ENCODE results near the gene SEMG2.

SEMG2 gene

GRCh38 chr20:45221076-45221475 lies at the start of gene SEMG2:
Gene SEMG2 (plus strand): TSS chr20:45221373. CDS start chr20:45221390, 17 bp downstream.
- no peak for DNase-seq (ENCODE audit: low read depth)

GRCh38 chr20:45173522-45173921 lies 47.7 kb upstream of the SEMG2 start:
- DNase-seq (ENCODE audit: low read depth), result no peak

- no peak for DNase-seq (ENCODE audit: low read depth)
These were observed 46.5 kb upstream of the SEMG2 start, which contains the start of gene PI3 for GRCh38 chr20:45174434-45175364. Gene PI3 (plus strand): TSS chr20:45174902. CDS start chr20:45174923, 21 bp downstream.

GRCh38 chr20:45176526-45177267 lies 44.5 kb upstream of the SEMG2 start:
- DNase-seq (ENCODE audit: low read depth), result no peak

GRCh38 chr20:45179166-45179565 lies 42.0 kb upstream of the SEMG2 start:
- DNase-seq (ENCODE audit: low read depth), result no peak

- no peak for DNase-seq (ENCODE audit: low read depth)
These were observed 39.5 kb upstream of the SEMG2 start for GRCh38 chr20:45181639-45182038.

- DNase-seq (ENCODE audit: low read depth), result no peak
These were observed 38.1 kb upstream of the SEMG2 start for GRCh38 chr20:45183084-45183483.

- no peak for DNase-seq (ENCODE audit: low read depth)
These were observed 33.5 kb upstream of the SEMG2 start for GRCh38 chr20:45187693-45188092.

GRCh38 chr20:45189067-45189609 lies 32.0 kb upstream of the SEMG2 start:
- DNase-seq (ENCODE audit: low read depth), result no peak

- no peak for DNase-seq (ENCODE audit: low read depth)
These were observed 31.3 kb upstream of the SEMG2 start for GRCh38 chr20:45189861-45190260.

GRCh38 chr20:45191926-45192325 lies 29.2 kb upstream of the SEMG2 start:
- DNase-seq (ENCODE audit: low read depth), result no peak

- no peak for DNase-seq (ENCODE audit: low read depth)
These were observed 27.8 kb upstream of the SEMG2 start for GRCh38 chr20:45193331-45193730.

GRCh38 chr20:45206725-45207124 lies 14.4 kb upstream of the SEMG2 start, which contains the start of gene SEMG1:
Gene SEMG1 (plus strand): TSS chr20:45207033. CDS start chr20:45207054, 21 bp downstream.
- no peak for DNase-seq (ENCODE audit: low read depth)

GRCh38 chr20:45209924-45210323 lies 11.2 kb upstream of the SEMG2 start:
- DNase-seq (ENCODE audit: low read depth), result no peak

GRCh38 chr20:45211569-45212474 lies 9.4 kb upstream of the SEMG2 start:
- DNase-seq (ENCODE audit: low read depth), result no peak

- DNase-seq (ENCODE audit: low read depth), result no peak
These were observed 8.3 kb upstream of the SEMG2 start for GRCh38 chr20:45212836-45213235.

- DNase-seq (ENCODE audit: low read depth), result no peak
These were observed 3.0 kb upstream of the SEMG2 start for GRCh38 chr20:45218124-45218523.

GRCh38 chr20:45218636-45219035 lies 2.5 kb upstream of the SEMG2 start:
- DNase-seq (ENCODE audit: low read depth), result no peak

GRCh38 chr20:45223136-45223535 lies 2.0 kb downstream of the SEMG2 start:
- no peak for DNase-seq (ENCODE audit: low read depth)

- no peak for DNase-seq (ENCODE audit: low read depth)
These were observed 5.1 kb downstream of the SEMG2 start for GRCh38 chr20:45226287-45226686.

- peak; percentile 25 for DNase-seq (ENCODE audit: low read depth)
These were observed 8.3 kb downstream of the SEMG2 start for GRCh38 chr20:45229264-45230056.
